WTC11 (cell line): ENCODE results near the gene JHY.

Experiments used
- ESRRA ChIP-seq: sonication (generic); formaldehyde crosslinking; IDR thresholded peaks from 2 replicates; pipeline ENCODE4 v1.8.1; 2022; ENCODE audit warnings: mild to moderate bottlenecking, missing genetic modification reagents, borderline replicate concordance
- GABPB1 ChIP-seq: sonication (generic); formaldehyde crosslinking; IDR thresholded peaks from 2 replicates; pipeline ENCODE4 v1.8.1; 2023; ENCODE audit warnings: mild to moderate bottlenecking, missing genetic modification reagents
- TF ChIP-seq, protein P1 (sequence below): fragments of 200-600 bp; IDR thresholded peaks from 2 replicates; pipeline ENCODE4 v1.8.0; 2022; ENCODE audit warnings: antibody characterized with exemption
- TF ChIP-seq, protein P2 (sequence below): sonication (generic); formaldehyde crosslinking; IDR thresholded peaks from 2 replicates; pipeline ENCODE4 v1.8.0; 2022; ENCODE audit warnings: mild to moderate bottlenecking, missing genetic modification reagents

DNA sequence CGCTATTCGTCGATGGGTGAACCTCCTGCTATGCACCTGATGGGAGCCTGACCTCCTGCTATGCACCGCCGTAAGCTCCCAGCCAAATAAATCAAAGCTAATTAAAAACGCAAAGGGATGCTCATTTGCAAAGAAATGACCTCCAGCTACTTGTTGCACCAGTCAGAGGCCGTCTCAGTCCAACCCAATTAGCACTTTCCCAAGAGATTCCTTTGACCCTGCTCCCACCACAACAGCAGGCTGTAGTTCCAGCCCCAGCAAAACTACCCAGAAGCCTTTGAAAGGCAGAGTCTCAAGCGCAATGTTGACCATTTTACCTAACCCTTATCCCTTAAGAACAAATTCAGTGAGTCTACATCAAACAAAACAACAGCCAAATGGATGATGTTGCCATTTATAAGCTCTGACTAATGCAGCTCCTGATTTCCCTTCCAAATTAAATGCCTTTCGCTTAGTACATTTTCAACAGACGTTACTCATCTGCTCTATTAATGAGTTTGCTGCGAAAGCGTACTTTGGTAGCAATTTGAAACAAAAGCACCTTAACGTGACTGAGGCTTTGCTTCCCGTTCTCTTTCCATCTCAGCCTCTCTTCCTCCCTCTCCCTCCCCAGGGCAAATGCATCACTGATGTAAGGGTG lies 116.3 kb downstream of the JHY start:
- TF ChIP-seq, protein P1, sequence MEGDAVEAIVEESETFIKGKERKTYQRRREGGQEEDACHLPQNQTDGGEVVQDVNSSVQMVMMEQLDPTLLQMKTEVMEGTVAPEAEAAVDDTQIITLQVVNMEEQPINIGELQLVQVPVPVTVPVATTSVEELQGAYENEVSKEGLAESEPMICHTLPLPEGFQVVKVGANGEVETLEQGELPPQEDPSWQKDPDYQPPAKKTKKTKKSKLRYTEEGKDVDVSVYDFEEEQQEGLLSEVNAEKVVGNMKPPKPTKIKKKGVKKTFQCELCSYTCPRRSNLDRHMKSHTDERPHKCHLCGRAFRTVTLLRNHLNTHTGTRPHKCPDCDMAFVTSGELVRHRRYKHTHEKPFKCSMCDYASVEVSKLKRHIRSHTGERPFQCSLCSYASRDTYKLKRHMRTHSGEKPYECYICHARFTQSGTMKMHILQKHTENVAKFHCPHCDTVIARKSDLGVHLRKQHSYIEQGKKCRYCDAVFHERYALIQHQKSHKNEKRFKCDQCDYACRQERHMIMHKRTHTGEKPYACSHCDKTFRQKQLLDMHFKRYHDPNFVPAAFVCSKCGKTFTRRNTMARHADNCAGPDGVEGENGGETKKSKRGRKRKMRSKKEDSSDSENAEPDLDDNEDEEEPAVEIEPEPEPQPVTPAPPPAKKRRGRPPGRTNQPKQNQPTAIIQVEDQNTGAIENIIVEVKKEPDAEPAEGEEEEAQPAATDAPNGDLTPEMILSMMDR = no peak
- no peak for TF ChIP-seq ESRRA (CRISPR knock-in tag)
- TF ChIP-seq, protein P2, sequence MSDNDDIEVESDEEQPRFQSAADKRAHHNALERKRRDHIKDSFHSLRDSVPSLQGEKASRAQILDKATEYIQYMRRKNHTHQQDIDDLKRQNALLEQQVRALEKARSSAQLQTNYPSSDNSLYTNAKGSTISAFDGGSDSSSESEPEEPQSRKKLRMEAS (CRISPR knock-in tag) = no peak
- TF ChIP-seq GABPB1 (CRISPR knock-in tag) = no peak
